KMS-11 (cell line): ENCODE measurements around the gene CRK.

Experiments used
- H2AFZ ChIP-seq: fragments of 200-600 bp; sonication (generic); 2 replicates; pipeline ENCODE4 v1.6.1; 2016; ENCODE audit warnings: antibody characterized with exemption, mixed run types, low read depth
- H3K27ac ChIP-seq: fragments of 200-600 bp; sonication (generic); 2 replicates; pipeline ENCODE4 v1.6.1; 2016; ENCODE audit warnings: mild to moderate bottlenecking, mixed run types
- H3K27me3 ChIP-seq: fragments of 200-600 bp; sonication (generic); 2 replicates; pipeline ENCODE4 v1.6.1; 2017; ENCODE audit warnings: mild to moderate bottlenecking, low read depth, mixed run types, moderate library complexity; ENCODE audit not compliant: insufficient read depth
- H3K36me3 ChIP-seq: fragments of 200-600 bp; sonication (generic); 2 replicates; pipeline ENCODE4 v1.6.1; 2017; ENCODE audit warnings: mild to moderate bottlenecking, mixed run types; ENCODE audit not compliant: insufficient read depth
- H3K4me1 ChIP-seq: fragments of 200-600 bp; sonication (generic); 2 replicates; pipeline ENCODE4 v1.6.1; 2016; ENCODE audit warnings: mild to moderate bottlenecking, low read depth, mixed run types; ENCODE audit not compliant: poor library complexity, severe bottlenecking
- H3K4me2 ChIP-seq: fragments of 200-600 bp; sonication (generic); 2 replicates; pipeline ENCODE4 v1.7.0; 2016; ENCODE audit warnings: mild to moderate bottlenecking, mixed run types
- H3K4me3 ChIP-seq: fragments of 200-600 bp; sonication (generic); IDR thresholded peaks from 2 replicates; pipeline ENCODE4 v1.6.1; 2017; ENCODE audit warnings: low read depth, low read length, mixed read lengths; ENCODE audit not compliant: insufficient read depth
- H3K79me2 ChIP-seq: fragments of 200-600 bp; sonication (generic); 2 replicates; pipeline ENCODE4 v1.6.1; 2016; ENCODE audit warnings: low read depth, mixed run types; ENCODE audit not compliant: insufficient read depth
- H3K9ac ChIP-seq: fragments of 200-600 bp; sonication (generic); 2 replicates; pipeline ENCODE4 v1.6.1; 2016; ENCODE audit warnings: mild to moderate bottlenecking, mixed run types
- H4K20me1 ChIP-seq: fragments of 200-600 bp; sonication (generic); 2 replicates; pipeline ENCODE4 v1.6.1; 2016; ENCODE audit warnings: mild to moderate bottlenecking, mixed run types; ENCODE audit not compliant: insufficient read depth
- CTCF ChIP-seq: fragments of 200-600 bp; sonication (generic); conservative IDR thresholded peaks from 2 replicates; pipeline ENCODE4 v1.6.1; 2017; ENCODE audit warnings: low read depth, mild to moderate bottlenecking, antibody characterized with exemption, low read length, moderate library complexity, mixed read lengths

CRK gene

DNA sequence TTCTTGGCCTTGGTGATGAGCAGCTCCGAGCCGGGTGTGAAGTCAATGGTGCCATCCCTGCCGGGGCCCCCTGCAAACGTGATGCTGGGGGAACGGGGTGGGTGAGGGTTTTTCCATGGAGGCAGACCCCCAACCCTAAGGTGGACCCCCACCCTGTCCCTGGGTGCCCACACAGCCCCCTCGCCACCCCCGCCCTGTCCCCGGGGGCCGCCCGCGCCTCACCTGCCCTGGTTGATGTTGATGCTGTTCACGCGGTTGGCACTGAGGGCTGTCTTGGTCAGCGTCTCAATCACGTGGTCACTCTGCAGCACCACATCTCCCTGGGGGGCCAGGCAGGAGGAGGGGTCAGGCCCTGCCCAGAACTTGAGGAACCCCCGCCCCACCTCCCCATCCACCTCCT is 11.2 kb upstream of the CRK start:
- H3K9ac ChIP-seq = no peak overlapping the region
- H3K27ac ChIP-seq = no peak overlapping the region
- H3K4me3 ChIP-seq = no peak overlapping the region
- no peak overlapping the region for H2AFZ ChIP-seq
- no peaks in the 10 kb centered on the region for H4K20me1 ChIP-seq
- no peaks in the 10 kb centered on the region for H3K27me3 ChIP-seq
- H3K36me3 ChIP-seq = no peaks in the 10 kb centered on the region
- no peak overlapping the region for H3K4me2 ChIP-seq
- TF ChIP-seq CTCF = no peak
- H3K4me1 ChIP-seq = peaks cover 13% of the 10 kb centered on the region
- no peaks in the 10 kb centered on the region for H3K79me2 ChIP-seq

DNA sequence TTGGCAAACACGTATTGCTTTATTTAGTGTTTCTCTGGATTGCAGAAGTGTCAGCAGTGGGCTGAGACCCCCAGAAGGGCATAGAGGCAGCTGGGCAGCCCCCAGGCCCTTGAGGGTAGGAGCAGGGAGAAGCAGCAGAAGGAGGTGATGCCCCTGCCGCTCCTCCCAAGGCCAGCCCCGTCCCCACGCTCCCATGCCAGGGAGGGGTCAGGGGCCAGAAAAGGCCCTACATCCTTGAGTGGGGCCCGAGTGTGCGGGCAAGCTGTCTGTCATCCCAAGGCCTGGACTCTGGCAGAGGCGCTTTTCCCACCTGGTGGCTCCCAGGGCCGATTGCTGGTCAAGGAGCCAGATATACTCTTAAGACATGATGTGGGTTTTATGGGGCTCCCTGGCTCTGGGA is 8.2 kb upstream of the CRK start:
- H3K36me3 ChIP-seq = no peaks in the 10 kb centered on the region
- H3K4me1 ChIP-seq = peaks cover 13% of the 10 kb centered on the region
- no peaks in the 10 kb centered on the region for H3K79me2 ChIP-seq
- H3K27ac ChIP-seq = no peak overlapping the region
- H2AFZ ChIP-seq = no peak overlapping the region
- no peaks in the 10 kb centered on the region for H4K20me1 ChIP-seq
- no peak for TF ChIP-seq CTCF
- no peaks in the 10 kb centered on the region for H3K27me3 ChIP-seq
- no peak overlapping the region for H3K9ac ChIP-seq
- H3K4me2 ChIP-seq = no peak overlapping the region
- no peak overlapping the region for H3K4me3 ChIP-seq

DNA sequence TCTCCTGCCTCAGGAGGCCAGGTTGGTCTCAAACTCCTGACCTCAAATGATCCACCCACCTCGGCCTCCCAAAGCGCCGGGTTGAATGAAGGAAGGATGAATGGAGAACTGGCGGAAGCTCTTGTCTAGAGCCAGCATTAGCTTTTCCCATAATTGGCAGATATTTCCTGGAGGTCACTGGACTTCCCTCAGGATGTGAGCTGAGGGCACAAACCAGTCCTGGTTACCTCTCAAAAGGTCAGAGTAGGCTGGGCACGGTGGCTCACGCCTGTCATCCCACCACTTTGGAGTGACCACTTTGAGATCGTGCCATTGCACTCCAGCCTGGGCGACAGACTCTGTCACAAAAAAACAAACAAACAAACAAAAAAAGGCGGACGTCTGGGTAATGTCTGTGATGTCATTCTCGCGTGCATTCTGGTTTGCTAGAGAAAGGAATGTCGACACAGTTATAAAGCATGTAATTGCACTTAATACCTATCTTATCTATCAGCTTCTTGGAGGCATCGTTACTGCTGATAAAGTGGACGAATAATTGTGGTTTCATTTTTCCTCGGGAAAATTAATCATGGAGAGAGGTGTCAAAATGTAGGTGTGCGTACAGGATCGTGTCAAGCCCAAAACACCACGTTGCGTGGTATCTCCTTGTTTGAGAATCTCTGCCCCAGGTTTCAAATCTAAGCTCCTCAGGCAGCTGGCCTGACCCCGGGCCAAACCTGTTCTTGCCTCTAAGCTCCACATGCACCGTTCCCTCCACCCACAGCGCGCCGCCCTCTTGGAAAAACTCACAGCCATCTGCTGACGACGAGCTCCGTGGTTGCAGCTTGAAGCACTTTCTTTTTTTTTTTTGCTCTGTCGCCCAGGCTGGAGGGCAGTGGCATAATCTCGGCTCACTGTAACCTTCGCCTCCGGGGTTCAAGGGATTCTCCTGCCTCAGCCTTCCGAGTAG is 6.4 kb upstream of the CRK start:
- H3K4me3 ChIP-seq = no peak overlapping the region
- no peak overlapping the region for H3K4me2 ChIP-seq
- no peak for TF ChIP-seq CTCF
- no peaks in the 10 kb centered on the region for H3K36me3 ChIP-seq
- H3K79me2 ChIP-seq = no peaks in the 10 kb centered on the region
- no peaks in the 10 kb centered on the region for H4K20me1 ChIP-seq
- peaks cover 13% of the 10 kb centered on the region for H3K4me1 ChIP-seq
- H3K9ac ChIP-seq = no peak overlapping the region
- H3K27me3 ChIP-seq = no peaks in the 10 kb centered on the region
- H3K27ac ChIP-seq = no peak overlapping the region; the same call in 1 of the 2 replicates
- H2AFZ ChIP-seq = no peak overlapping the region

GRCh38 chr17:1461198-1461944 is 5.3 kb upstream of the CRK start:
- no peak overlapping the region for H3K4me2 ChIP-seq
- no peak overlapping the region for H3K27ac ChIP-seq
- no peaks in the 10 kb centered on the region for H4K20me1 ChIP-seq
- TF ChIP-seq CTCF = no peak
- H2AFZ ChIP-seq = no peak overlapping the region
- no peaks in the 10 kb centered on the region for H3K79me2 ChIP-seq
- no peak overlapping the region for H3K4me3 ChIP-seq
- peaks cover 17% of the 10 kb centered on the region for H3K4me1 ChIP-seq
- no peak overlapping the region for H3K9ac ChIP-seq
- H3K27me3 ChIP-seq = no peaks in the 10 kb centered on the region
- no peaks in the 10 kb centered on the region for H3K36me3 ChIP-seq
